Right renal cortex interstitium (tissue), 3 donors: ENCODE results near the gene LRBA. TPM values are rescaled to one million over a fixed set of nuclear protein-coding genes. Genes with fewer than 3 reads are reported as not detected.
"Not testable (repeated sequence)": the region's sequence is repeated elsewhere in the genome, so short reads cannot be mapped to it uniquely, and the experiment has no call there.

ENCODE experiments used
- DNase-seq, 3 donors: peaks; one replicate each; pipeline ENCODE4 v3.0.0-alpha.2; 2013; ENCODE audit warnings: low read depth in 3 of 3, low spot score in 2 of 3
- polyA plus RNA-seq, 3 donors: library from polyadenylated mRNA; unstranded; fragments of 120-200 nt; gene quantifications; one replicate each; pipeline ENCODE4 v1.2.1, GENCODE V29; 2013; ENCODE audit not compliant: insufficient read length in 3 of 3

The LRBA gene
- polyA plus RNA-seq, 3 donors, result 73.2 to 74.5 (median 73.8) TPM

GRCh38 chr4:150579551-150580234 lies 435.4 kb downstream of the LRBA start:
- no peak for DNase-seq

DNA sequence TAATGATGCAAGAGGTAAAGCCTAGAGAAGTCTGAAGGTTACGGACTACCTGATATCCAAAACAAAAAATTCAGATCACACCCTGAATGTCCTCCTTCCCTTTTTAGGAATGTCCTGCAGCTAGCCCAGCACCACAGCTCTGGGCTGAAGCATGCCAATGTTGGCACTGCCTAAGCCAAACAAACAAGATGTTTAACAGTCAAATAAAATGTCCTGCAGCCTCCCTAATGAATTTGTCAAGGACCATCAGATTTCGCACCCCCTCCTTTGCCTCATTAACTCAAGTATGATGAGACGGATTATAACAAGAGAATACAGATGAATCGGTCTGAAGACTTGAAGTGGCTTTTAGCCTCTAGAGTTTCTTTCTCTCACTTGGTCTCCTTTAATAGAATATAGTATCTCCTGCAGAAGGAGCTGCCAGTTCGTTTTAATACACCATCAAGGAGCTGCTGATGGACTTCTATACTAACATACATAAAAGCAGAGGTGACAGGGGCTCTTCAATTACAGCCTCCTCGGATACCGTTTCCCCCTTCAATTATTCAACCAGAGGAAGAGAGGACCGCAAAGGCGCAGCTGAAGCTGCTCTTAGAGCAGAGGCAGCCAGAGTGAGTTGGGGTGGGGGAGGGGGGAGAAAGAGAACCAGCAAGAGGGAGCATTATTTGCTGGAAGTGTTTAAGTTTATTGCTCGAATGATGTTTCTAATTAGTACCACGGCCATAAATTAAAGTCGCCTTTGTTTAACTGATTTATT lies 436.2 kb downstream of the LRBA start:
- DNase-seq, result peak in 1 of 3 donors; percentile 36

GRCh38 chr4:150577796-150578195 lies 437.3 kb downstream of the LRBA start:
- no peak for DNase-seq

DNA sequence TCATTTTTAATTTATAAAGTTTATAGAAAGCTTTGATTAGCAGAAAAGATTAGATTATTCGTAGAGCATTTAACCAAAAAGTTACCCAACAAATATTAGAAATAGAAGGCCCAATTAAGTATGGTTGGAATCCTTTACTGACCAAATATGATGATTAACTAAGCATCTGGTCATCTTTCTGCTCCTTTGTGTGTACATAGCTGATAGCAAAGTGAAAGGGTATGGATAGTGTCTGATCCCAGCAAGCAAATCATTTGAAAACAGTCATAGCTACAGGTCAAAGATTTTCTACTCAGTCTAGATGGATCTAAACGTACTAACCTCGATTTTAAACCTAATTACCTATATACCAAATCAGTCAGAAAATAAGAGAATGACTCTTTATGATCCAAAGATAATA lies 440.4 kb downstream of the LRBA start:
- no peak for DNase-seq

DNA sequence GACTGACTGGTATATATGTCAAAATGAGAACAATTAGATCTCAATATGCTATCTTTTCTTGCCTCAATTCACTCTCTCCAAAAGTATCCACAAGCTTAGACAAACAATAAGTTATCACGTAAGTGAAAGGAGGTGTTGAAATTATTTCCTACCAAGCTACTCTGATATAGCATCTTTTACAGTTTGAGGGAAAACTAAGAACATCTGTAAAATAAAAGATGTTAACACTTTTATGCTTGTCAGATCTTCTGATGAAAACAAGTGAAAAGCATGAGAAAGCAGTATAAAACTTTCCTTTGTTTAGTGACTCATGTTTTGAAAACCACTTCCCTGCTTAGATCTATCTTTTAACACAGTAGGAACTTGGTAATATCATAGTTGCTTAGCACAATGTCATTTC lies 441.6 kb downstream of the LRBA start:
- no peak for DNase-seq

GRCh38 chr4:150572704-150573504 lies 442.2 kb downstream of the LRBA start:
- no peak for DNase-seq

- DNase-seq, result no peak
Measured at GRCh38 chr4:150570862-150571261, 444.2 kb downstream of the LRBA start.

DNA sequence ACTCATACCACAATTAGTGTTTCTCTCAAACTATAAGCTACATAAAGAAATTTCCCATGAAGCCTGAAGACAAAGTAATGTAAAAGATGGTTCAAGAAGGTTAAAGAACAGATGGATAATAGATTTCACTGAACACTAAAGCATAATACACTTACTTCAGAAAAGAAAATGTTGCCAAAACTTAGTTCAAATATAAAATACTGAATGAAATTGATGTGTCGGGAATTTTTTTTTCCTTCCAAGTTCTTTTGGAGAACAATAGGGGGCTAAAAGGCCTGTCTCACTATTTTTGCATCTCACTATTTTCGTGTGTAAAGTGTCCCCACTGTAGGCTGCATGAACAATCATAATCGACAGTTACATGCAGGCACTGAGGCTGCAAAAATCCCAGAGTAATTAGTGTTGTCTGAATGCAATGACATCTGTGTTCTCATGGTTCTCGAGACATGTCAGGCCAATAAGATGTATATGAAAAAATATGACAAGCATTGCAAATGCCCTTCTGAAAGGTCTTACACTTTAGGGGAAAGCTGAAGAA lies 445.0 kb downstream of the LRBA start:
- no peak for DNase-seq

DNA sequence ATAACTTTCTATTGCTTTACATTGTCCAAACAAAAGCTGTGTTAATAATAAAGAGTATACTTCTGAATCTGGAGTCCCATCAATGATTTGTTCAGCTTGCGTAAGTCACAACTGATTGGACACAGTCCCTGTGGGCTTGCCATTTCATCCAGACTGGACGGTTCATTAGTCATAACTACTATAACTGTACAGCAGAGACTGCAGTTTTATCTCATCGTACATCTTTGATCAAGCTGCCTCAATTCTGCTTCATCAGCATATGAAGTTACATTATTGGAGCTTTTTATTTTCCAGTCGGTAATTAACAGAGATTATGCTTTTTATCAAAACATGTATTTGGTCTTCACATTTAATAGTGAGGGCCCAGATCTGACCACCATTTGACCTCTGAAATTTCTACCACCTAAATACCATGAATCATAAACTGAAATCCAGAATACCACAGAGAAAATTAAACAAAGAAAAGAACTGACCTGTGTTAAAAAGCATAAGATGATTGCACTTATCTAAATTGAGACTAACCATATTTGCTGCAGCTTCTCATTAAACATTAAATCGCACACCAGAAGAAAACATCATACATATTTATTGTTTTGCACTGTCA lies 445.6 kb downstream of the LRBA start:
- no peak for DNase-seq

- no peak for DNase-seq
Measured at GRCh38 chr4:150567070-150567469, 448.0 kb downstream of the LRBA start.

DNA sequence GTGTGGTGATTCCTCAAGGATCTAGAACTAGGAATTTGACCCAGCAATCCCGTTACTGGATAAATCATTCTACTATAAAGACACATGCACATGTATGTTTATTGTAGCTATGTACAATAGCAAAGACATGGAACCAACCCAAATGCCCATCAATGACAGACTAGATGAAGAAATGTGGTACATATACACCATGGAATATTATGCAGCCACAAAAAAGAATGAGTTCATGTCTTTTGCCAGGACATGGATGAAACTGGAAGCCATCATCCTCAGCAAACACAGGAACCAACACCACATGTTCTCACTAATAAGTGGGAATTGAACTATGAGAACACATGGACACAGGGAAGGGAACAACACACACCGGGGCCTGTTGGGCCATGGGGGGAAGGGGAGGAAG lies 450.1 kb downstream of the LRBA start:
- not testable (repeated sequence) for DNase-seq

- no peak for DNase-seq
Measured at GRCh38 chr4:150562751-150563150, 452.3 kb downstream of the LRBA start.

- DNase-seq, result no peak
Measured at GRCh38 chr4:150562250-150562649, 452.8 kb downstream of the LRBA start.

DNA sequence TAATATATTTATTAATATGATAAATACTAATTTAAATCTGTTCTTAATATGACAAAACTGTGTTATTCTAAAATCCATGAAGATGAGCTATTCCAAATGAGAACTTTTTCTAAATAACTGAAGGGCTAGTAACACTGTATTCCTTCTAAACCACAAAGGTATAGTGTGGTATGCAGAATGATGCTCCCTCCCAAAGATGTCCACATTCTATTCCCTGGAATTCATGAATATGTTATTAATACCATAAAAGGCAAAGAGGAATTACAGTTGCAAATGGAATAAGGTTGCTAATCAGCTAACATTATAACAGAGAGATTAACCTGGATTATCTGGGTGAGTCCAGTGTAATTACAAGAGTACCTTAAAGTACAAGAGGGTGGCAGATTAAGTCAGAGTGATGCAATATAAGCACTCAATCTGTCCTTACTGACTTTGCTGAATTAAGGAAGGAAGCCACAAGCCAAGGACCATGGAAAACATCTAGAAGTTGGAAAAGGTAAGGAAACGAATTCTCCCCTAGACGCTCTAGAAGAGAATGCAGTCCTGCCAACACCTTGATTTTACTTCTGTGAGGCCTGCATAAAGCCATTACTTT lies 453.8 kb downstream of the LRBA start:
- no peak for DNase-seq

- DNase-seq, result not testable (repeated sequence)
Measured at GRCh38 chr4:150557811-150558210, 457.3 kb downstream of the LRBA start.

- DNase-seq, result no peak
Measured at GRCh38 chr4:150547154-150547838, 467.8 kb downstream of the LRBA start.

GRCh38 chr4:150546286-150546685 lies 468.8 kb downstream of the LRBA start:
- DNase-seq, result no peak

DNA sequence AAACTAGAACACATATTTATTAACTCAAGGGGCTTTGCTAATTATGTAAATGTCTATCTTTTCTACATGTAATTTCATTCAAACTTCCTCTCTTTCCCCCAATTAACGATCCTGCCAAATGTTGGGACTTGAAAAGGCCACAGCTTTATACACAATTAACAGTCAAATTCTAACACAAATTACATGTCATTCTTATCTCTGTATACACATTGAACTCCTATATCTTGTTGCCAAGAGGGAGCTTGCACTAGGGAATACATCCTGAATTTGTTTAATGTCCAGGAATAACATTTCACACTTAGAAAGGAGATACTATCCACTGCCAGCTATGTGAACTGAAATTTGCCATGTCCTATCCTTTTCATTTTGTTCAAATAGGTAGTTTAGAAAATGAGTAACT lies 472.0 kb downstream of the LRBA start:
- DNase-seq, result no peak

DNA sequence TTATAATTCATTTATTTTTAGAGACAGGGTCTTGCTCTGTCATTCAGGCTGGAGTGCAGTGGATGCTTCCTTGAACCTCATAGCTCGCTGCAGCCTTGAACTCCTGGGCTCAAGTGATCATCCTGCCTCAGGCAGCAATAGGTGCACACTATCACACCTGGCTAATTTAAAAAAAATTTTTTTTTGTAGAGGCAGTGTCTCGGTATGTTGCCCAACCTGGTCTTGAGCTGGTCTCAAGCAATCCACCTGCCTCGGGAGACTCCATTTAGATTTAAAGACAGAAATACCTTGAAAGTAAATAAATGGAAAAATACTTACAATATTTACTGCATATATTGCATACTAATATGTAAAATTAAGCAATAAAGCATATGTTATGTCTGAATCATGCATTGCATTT lies 473.4 kb downstream of the LRBA start:
- DNase-seq, result no peak

GRCh38 chr4:150540959-150541360 lies 474.1 kb downstream of the LRBA start:
- DNase-seq, result no peak
